OCI-LY7 (cell line): Measurements from ENCODE around the gene CIITA. TPM values are rescaled to one million over a fixed set of nuclear protein-coding genes. Genes with fewer than 3 reads are reported as not detected.

Source experiments
- BruUV-seq: library from RNA; stranded (reverse); fragments of 400-500 nt; replicated peaks from 2 replicates; lab custom pipeline; 2021; lab: Mats Ljungman, UMichigan
- CTCF ChIA-PET: fragments of 300-600 bp; sonication (Branson Sonifier 250); formaldehyde crosslinking; loops from one replicate; lab custom pipeline; 2022; ENCODE audit warnings: antibody characterized with exemption; ENCODE audit not compliant: unreplicated experiment; lab: Charles Lee
- POLR2A ChIA-PET: fragments of 300-600 bp; sonication (Branson Sonifier 250); formaldehyde crosslinking; loops from one replicate; lab custom pipeline; 2022; ENCODE audit warnings: antibody characterized with exemption; lab: Charles Lee
- DNase-seq: peaks from one replicate; pipeline ENCODE4 v3.0.0-alpha.2; 2015; ENCODE audit warnings: low spot score
- H2AFZ ChIP-seq: fragments of 200-600 bp; sonication (generic), shearing (Covaris generic); 2 replicates; pipeline ENCODE4 v1.6.1; 2014; ENCODE audit warnings: mild to moderate bottlenecking, antibody characterized with exemption, low read length, moderate library complexity
- H3K27ac ChIP-seq: fragments of 200-600 bp; sonication (generic); 2 replicates; pipeline ENCODE4 v1.5.1; 2014; ENCODE audit warnings: mixed run types, low read depth, mild to moderate bottlenecking, moderate library complexity, low read length, inconsistent platforms; ENCODE audit not compliant: poor library complexity, severe bottlenecking
- H3K36me3 ChIP-seq: fragments of 200-600 bp; sonication (generic); 2 replicates; pipeline ENCODE4 v1.6.1; 2014; ENCODE audit warnings: mild to moderate bottlenecking, antibody characterized with exemption, low read length, moderate library complexity, mixed read lengths; ENCODE audit not compliant: insufficient read depth
- H3K4me1 ChIP-seq: fragments of 200-600 bp; sonication (generic); 2 replicates; pipeline ENCODE4 v1.5.1; 2014; ENCODE audit warnings: mild to moderate bottlenecking, low read length; ENCODE audit not compliant: insufficient read depth, poor library complexity, severe bottlenecking
- H3K4me2 ChIP-seq: fragments of 200-600 bp; sonication (generic); 2 replicates; pipeline ENCODE4 v1.6.1; 2014; ENCODE audit warnings: mild to moderate bottlenecking, low read length
- H3K4me3 ChIP-seq: fragments of 200-600 bp; sonication (generic); 2 replicates; pipeline ENCODE4 v1.5.1; 2014; ENCODE audit warnings: mild to moderate bottlenecking, low read depth, low read length; ENCODE audit not compliant: poor library complexity, severe bottlenecking
- H3K79me2 ChIP-seq: fragments of 200-600 bp; sonication (generic); 2 replicates; pipeline ENCODE4 v1.6.1; 2016; ENCODE audit warnings: low read depth, mild to moderate bottlenecking, low read length, moderate library complexity, mixed read lengths; ENCODE audit not compliant: insufficient read depth
- H3K9me2 ChIP-seq: fragments of 200-600 bp; sonication (generic); 2 replicates; pipeline ENCODE4 v1.6.1; 2016; ENCODE audit warnings: mild to moderate bottlenecking, low read length, mixed read lengths; ENCODE audit not compliant: insufficient read depth
- H3K9me3 ChIP-seq: fragments of 200-600 bp; sonication (generic); 2 replicates; pipeline ENCODE4 v1.6.1; 2014; ENCODE audit warnings: mild to moderate bottlenecking, mixed run types, low read length, mixed read lengths
- H4K20me1 ChIP-seq: fragments of 200-600 bp; sonication (generic); 2 replicates; pipeline ENCODE4 v1.6.1; 2014; ENCODE audit warnings: mild to moderate bottlenecking, antibody characterized with exemption, low read length, moderate library complexity, mixed read lengths; ENCODE audit not compliant: insufficient read depth
- EZH2phosphoT487 ChIP-seq: fragments of 200-600 bp; sonication (generic); IDR thresholded peaks from 2 replicates; pipeline ENCODE4 v1.6.1; 2018; ENCODE audit warnings: low read depth, borderline replicate concordance, mild to moderate bottlenecking, mixed run types, antibody characterized with exemption, low read length, moderate library complexity, mixed read lengths
- intact Hi-C: fragments of 100-400 bp; cut with micrococcal nuclease; formaldehyde crosslinking; loops from one replicate; pipeline ENCODE4 v1.10.0; 2022; ENCODE audit not compliant: unreplicated experiment
- total RNA-seq, 2 experiments: library from RNA; depleted of rRNA in 1 of 2; stranded (reverse); fragments of >200 nt in 1 of 2; shearing (Covaris generic) in 1 of 2; gene quantifications; 2 replicates each; pipeline ENCODE4 v1.2.3, GENCODE V29; 2014 to 2022
- TF ChIP-seq, protein P1 (sequence below): fragments of 200-600 bp; sonication (generic); conservative IDR thresholded peaks from 2 replicates; pipeline ENCODE4 v1.5.1; 2014; ENCODE audit warnings: mild to moderate bottlenecking, antibody characterized with exemption, low read length, moderate library complexity, mixed read lengths

CIITA gene
- total RNA-seq, 2 experiments from 2014 or later, result 68.7 to 101 TPM

DNA sequence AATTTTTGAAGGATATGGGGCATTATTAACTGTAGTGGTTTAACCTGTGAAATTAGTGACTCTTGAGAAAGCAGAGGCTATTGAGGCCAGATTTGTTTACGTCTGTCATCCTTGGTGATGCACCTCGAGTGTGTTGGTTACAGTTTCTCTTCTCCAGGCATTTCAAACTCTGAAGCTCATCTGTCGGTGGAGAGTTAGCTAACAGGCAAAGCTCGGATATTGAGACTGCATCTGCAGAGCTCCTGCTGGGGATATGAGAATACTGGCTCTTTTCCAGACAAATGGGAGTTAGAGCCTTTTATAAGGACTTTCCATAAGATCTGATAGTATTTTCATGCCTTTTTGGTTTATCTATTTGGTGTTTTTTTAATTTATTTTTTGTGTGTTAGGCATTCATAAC is 74.0 kb downstream of the CIITA start:
- H4K20me1 ChIP-seq, result peaks cover 21% of the 10 kb centered on the region
- no peak overlapping the region for H2AFZ ChIP-seq

DNA sequence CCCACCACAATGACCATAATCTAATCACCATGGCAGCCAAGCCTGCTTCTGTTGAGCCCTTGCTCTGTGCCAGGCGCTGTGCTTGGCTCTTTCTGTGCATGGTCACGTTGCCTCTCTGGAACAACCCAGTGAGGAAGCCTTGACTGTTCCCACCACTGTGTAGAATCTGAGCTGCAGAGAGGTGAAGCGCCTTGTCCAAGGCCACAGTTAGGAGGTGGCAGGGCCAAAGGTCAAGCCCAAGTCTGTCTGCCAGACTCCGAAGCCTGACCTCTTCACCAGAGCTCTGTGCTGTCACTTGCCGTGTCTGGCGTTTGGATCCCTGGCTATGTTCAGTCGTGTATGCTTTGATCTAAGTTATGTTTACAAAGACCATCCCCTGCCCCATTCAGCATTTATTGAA is 77.9 kb downstream of the CIITA start:
- H3K4me3 ChIP-seq, result no peak overlapping the region
- no peaks in the 10 kb centered on the region for H3K9me3 ChIP-seq
- no peak overlapping the region for H2AFZ ChIP-seq
- no peak overlapping the region for H3K27ac ChIP-seq
- TF ChIP-seq, protein P1, sequence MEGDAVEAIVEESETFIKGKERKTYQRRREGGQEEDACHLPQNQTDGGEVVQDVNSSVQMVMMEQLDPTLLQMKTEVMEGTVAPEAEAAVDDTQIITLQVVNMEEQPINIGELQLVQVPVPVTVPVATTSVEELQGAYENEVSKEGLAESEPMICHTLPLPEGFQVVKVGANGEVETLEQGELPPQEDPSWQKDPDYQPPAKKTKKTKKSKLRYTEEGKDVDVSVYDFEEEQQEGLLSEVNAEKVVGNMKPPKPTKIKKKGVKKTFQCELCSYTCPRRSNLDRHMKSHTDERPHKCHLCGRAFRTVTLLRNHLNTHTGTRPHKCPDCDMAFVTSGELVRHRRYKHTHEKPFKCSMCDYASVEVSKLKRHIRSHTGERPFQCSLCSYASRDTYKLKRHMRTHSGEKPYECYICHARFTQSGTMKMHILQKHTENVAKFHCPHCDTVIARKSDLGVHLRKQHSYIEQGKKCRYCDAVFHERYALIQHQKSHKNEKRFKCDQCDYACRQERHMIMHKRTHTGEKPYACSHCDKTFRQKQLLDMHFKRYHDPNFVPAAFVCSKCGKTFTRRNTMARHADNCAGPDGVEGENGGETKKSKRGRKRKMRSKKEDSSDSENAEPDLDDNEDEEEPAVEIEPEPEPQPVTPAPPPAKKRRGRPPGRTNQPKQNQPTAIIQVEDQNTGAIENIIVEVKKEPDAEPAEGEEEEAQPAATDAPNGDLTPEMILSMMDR, result no peak
- TF ChIP-seq EZH2phosphoT487, result no peak
- H3K36me3 ChIP-seq, result peaks cover 29% of the 10 kb centered on the region
- POLR2A ChIA-PET, result no interaction called here
- H4K20me1 ChIP-seq, result peaks cover 18% of the 10 kb centered on the region
- peaks cover 56% of the 10 kb centered on the region for H3K4me1 ChIP-seq
- DNase-seq, result no peak
- intact Hi-C loops, result loop anchor here (5.0 kb wide), 1 partner anchor 402 kb away; no protein-coding TSS in a partner anchor
- peak overlapping the region; percentile 14; the same call in 1 of the 2 replicates for H3K4me2 ChIP-seq
- no TSS peak for BruUV-seq
- CTCF ChIA-PET, result no interaction called here
- no peaks in the 10 kb centered on the region for H3K9me2 ChIP-seq
- H3K79me2 ChIP-seq, result peaks cover 45% of the 10 kb centered on the region

More for the DNA sequence above, 74.0 kb downstream of the CIITA start:
- TF ChIP-seq EZH2phosphoT487, result no peak
- TF ChIP-seq, protein P1, result no peak
- Histone ChIP-seq H3K27ac (no peak overlapping the region), H3K79me2 (peaks cover 76% of the 10 kb centered on the region), H3K9me3 (no peaks in the 10 kb centered on the region), H3K9me2 (no peaks in the 10 kb centered on the region), H3K4me2 (peak overlapping the region; percentile 77; the same call in 1 of the 2 replicates), H3K36me3 (peaks cover 10% of the 10 kb centered on the region; the same call in 1 of the 2 replicates), H3K4me1 (peaks cover 71% of the 10 kb centered on the region), H3K4me3 (no peak overlapping the region)
- intact Hi-C loops, result loop anchor here (5.0 kb wide), 1 partner anchor 406 kb away; no protein-coding TSS in a partner anchor
- ChIA-PET CTCF (interaction anchor here (0.8 kb wide), 1 partner anchor 14 kb away, joined by 3 read pairs; no protein-coding TSS in a partner anchor), POLR2A (interaction anchor here (0.7 to 1.8 kb wide), 4 partner anchors 10 to 207 kb away, joined by 3 to 5 read pairs (median 4); partner anchors contain the start of gene NUBP1)
- no peak for DNase-seq
- BruUV-seq, result no TSS peak
